ENCODE measurements around the gene HOXD8. TPM values are rescaled to one million over a fixed set of nuclear protein-coding genes. Genes with fewer than 3 reads are reported as not detected.

HOXD8 gene
- total RNA-seq, 3 donors from 2014 or later: 4.9 to 13.8 (median 5.6) TPM

DNA sequence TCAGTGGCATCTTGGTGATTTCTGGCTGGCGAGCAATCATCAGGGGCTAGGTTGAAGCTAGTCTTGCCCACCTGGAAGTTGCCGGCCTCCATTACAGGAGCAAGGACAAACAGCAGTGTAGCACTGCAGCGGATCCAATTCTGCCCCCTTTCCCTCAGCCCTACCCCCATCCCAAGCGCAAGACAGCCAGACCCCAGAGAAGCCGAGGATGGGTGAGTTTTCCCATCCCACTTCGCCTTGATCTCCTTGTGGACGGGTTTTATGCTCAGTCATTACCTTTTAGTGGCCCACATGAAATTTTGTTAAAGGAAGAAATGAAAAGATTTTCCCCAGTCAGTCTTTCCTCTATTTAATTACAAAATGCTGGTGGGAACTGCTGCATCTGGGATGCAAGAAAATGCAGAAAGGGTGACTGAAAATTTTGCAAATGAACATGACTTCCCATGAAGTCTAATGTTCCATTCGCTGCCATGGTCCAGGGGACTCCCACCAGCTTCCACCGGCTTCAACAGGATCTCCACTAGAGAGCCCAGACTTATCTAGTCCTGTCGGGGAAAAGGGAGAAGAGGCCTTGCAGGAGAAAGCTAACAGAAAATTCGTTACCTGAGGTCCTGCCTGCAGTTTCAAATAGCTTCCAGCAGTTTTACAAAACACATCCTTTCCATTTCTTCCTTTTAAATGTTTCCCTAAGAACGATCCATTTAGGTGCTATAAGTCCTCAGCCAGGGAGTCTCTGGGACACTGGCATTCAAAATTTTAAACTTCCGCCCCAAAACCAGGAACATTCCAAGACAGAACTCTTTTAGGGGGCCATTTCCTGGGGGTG lies 8.9 kb upstream of the HOXD8 start:
- no peak for ATAC-seq
- intact Hi-C loops (cut with DNase I, micrococcal nuclease): loop anchor here in 1 of 2 donors (10.0 kb wide), 2 partner anchors 694 to 1024 kb away; no protein-coding TSS in a partner anchor

GRCh38 chr2:176121190-176122051 lies 8.1 kb upstream of the HOXD8 start:
- DNase-seq (peak in 1 of 3 donors; percentile 30), ATAC-seq (no peak)
- Histone ChIP-seq H3K4me1 (ENCODE audit: low read depth) (peaks cover 6% of the 10 kb centered on the region), H3K36me3 (ENCODE audit: low read depth) (no peaks in the 10 kb centered on the region), H3K9me3 (no peaks in the 10 kb centered on the region), H3K4me3 (no peak overlapping the region)
- TF ChIP-seq CTCF (IDR thresholded peaks at IDR 0.05): no peak
- intact Hi-C loops (cut with DNase I, micrococcal nuclease): loop anchor here in 1 of 2 donors (10.0 kb wide), 2 partner anchors 693 to 1023 kb away; no protein-coding TSS in a partner anchor

More for the DNA sequence above, 8.9 kb upstream of the HOXD8 start:
- Histone ChIP-seq H3K9me3 (no peaks in the 10 kb centered on the region), H3K4me1 (ENCODE audit: low read depth) (peaks cover 9% of the 10 kb centered on the region), H3K36me3 (ENCODE audit: low read depth) (no peaks in the 10 kb centered on the region), H3K4me3 (no peak overlapping the region)
- TF ChIP-seq CTCF (IDR thresholded peaks at IDR 0.05): no peak
- peak in 1 of 3 donors; percentile 18 for DNase-seq

GRCh38 chr2:176122052-176122682 lies 7.3 kb upstream of the HOXD8 start:
- Histone ChIP-seq H3K4me3 (peak overlapping the region; percentile 22), H3K9me3 (no peaks in the 10 kb centered on the region), H3K36me3 (ENCODE audit: low read depth) (no peaks in the 10 kb centered on the region), H3K4me1 (ENCODE audit: low read depth) (peaks cover 7% of the 10 kb centered on the region)
- intact Hi-C loops (cut with DNase I, micrococcal nuclease): loop anchor here in 1 of 2 donors (10.0 kb wide), 2 partner anchors 693 to 1023 kb away; no protein-coding TSS in a partner anchor
- ATAC-seq: peak; percentile 40
- DNase-seq: no peak
- TF ChIP-seq CTCF (IDR thresholded peaks at IDR 0.05): no peak

- peak; percentile 78 to 79 (median 78) for DNase-seq
- ATAC-seq: peak; percentile 78
- no peaks in the 10 kb centered on the region for H3K9me3 ChIP-seq
- H3K36me3 ChIP-seq (ENCODE audit: low read depth): no peaks in the 10 kb centered on the region
- H3K4me1 ChIP-seq (ENCODE audit: low read depth): peaks cover 10% of the 10 kb centered on the region
- peak within 1 kb of the TSS; percentile 22 for H3K4me3 ChIP-seq
- no peak for TF ChIP-seq CTCF (IDR thresholded peaks at IDR 0.05)
- intact Hi-C loops (cut with DNase I, micrococcal nuclease): loop anchor here in 1 of 2 donors (10.0 kb wide), 2 partner anchors 692 to 1022 kb away; no protein-coding TSS in a partner anchor
Observed at GRCh38 chr2:176122683-176123410, 6.7 kb upstream of the HOXD8 start, which contains the start of gene HOXD9. TSS of gene HOXD9 (plus strand) at chr2:176122719. CDS start at chr2:176122769, 50 bp downstream.

Data from mucosa of descending colon (tissue), 3 donors.